BLaER1 treated with 17β-estradiol and CSF1 and Interleukin-3, amounts not matched to agents 10 nM and 100 nM (cell line): Measurements from ENCODE around the gene ALK.

Experiments
- H3K27ac ChIP-seq, 11 experiments: shearing (Covaris generic); formaldehyde crosslinking; 2 replicates each; pipeline ENCODE4 v1.8.1; 2022
- H3K27me3 ChIP-seq, 11 experiments: shearing (Covaris generic); formaldehyde crosslinking; 2 replicates each; pipeline ENCODE4 v1.8.1; 2022
- H3K36me3 ChIP-seq, 11 experiments: shearing (Covaris generic); formaldehyde crosslinking; 2 replicates each; pipeline ENCODE4 v1.8.1; 2022
- H3K4me1 ChIP-seq, 10 experiments: shearing (Covaris generic); formaldehyde crosslinking; 2 replicates each; pipeline ENCODE4 v1.8.1; 2022
- H3K4me2 ChIP-seq, 11 experiments: shearing (Covaris generic); formaldehyde crosslinking; 2 replicates each; pipeline ENCODE4 v1.8.1; 2022
- H3K4me3 ChIP-seq, 10 experiments: shearing (Covaris generic); formaldehyde crosslinking; 2 replicates each; pipeline ENCODE4 v1.8.1; 2022
- H3K9ac ChIP-seq, 11 experiments: shearing (Covaris generic); formaldehyde crosslinking; 2 replicates each; pipeline ENCODE4 v1.8.1; 2022
- H3K9me3 ChIP-seq, 11 experiments: shearing (Covaris generic); formaldehyde crosslinking; replicated peaks in 1 of 11; 2 replicates each; pipeline ENCODE4 v1.8.1; 2022
- H4K20me1 ChIP-seq, 11 experiments: shearing (Covaris generic); formaldehyde crosslinking; 2 replicates each; pipeline ENCODE4 v1.8.1; 2022
- Cebpa-rat ChIP-seq, 11 experiments: shearing (Covaris generic); IDR thresholded peaks; 2 replicates each; pipeline ENCODE4 v1.8.1; 2022

ALK gene

GRCh38 chr2:29558097-29558496, 363.3 kb downstream of the ALK start:
- Histone ChIP-seq H3K9ac (no peak overlapping the region), H3K4me1 (peaks cover 0 to 12% (median 0%) of the 10 kb centered on the region in 10 experiments; a peak in 5 of 20 replicates), H3K9me3 (peaks cover 0 to 6% (median 0%) of the 10 kb centered on the region in 11 experiments; a peak in 3 of 22 replicates), H3K27ac (no peak overlapping the region), H4K20me1 (no peaks in the 10 kb centered on the region), H3K27me3 (no peaks in the 10 kb centered on the region), H3K4me2 (no peak overlapping the region), H3K4me3 (no peak overlapping the region), H3K36me3 (no peaks in the 10 kb centered on the region)
- TF ChIP-seq Cebpa-rat (IDR thresholded peaks at IDR 0.05): no peak

- Histone ChIP-seq H4K20me1 (no peaks in the 10 kb centered on the region), H3K4me2 (no peak overlapping the region), H3K27ac (no peak overlapping the region), H3K9ac (no peak overlapping the region), H3K4me3 (no peak overlapping the region), H3K9me3 (peaks cover 0 to 6% (median 0%) of the 10 kb centered on the region in 11 experiments; a peak in 3 of 22 replicates), H3K27me3 (no peaks in the 10 kb centered on the region), H3K4me1 (peaks cover 0 to 12% (median 0%) of the 10 kb centered on the region in 10 experiments; a peak in 5 of 20 replicates), H3K36me3 (no peaks in the 10 kb centered on the region)
- no peak for TF ChIP-seq Cebpa-rat (IDR thresholded peaks at IDR 0.05)
Observed at GRCh38 chr2:29557268-29557667, 364.1 kb downstream of the ALK start.

- TF ChIP-seq Cebpa-rat (IDR thresholded peaks at IDR 0.05): no peak
- peaks cover 0 to 12% (median 4%) of the 10 kb centered on the region in 10 experiments; a peak in 7 of 20 replicates for H3K4me1 ChIP-seq
Observed at GRCh38 chr2:29549069-29549380, 372.4 kb downstream of the ALK start.

GRCh38 chr2:29544917-29545316, 376.5 kb downstream of the ALK start:
- no peak overlapping the region for H3K4me3 ChIP-seq
- H3K27me3 ChIP-seq: no peaks in the 10 kb centered on the region
- H4K20me1 ChIP-seq: no peaks in the 10 kb centered on the region
- peaks cover 0 to 12% (median 4%) of the 10 kb centered on the region in 10 experiments; a peak in 7 of 20 replicates for H3K4me1 ChIP-seq
- H3K36me3 ChIP-seq: no peaks in the 10 kb centered on the region
- no peak overlapping the region for H3K27ac ChIP-seq
- no peak for TF ChIP-seq Cebpa-rat (IDR thresholded peaks at IDR 0.05)
- H3K9ac ChIP-seq: no peak overlapping the region
- H3K9me3 ChIP-seq: no peaks in the 10 kb centered on the region
- H3K4me2 ChIP-seq: 0 out of 22 replicates have a peak overlapping the region, but pooled peaks of 1 of the 11 experiments have one; percentile 33

More at GRCh38 chr2:29549069-29549380, 372.4 kb downstream of the ALK start:
- no peak overlapping the region for H3K9ac ChIP-seq
- no peaks in the 10 kb centered on the region for H3K9me3 ChIP-seq
- H3K27me3 ChIP-seq: no peaks in the 10 kb centered on the region
- no peaks in the 10 kb centered on the region for H4K20me1 ChIP-seq
- no peak overlapping the region for H3K27ac ChIP-seq
- H3K36me3 ChIP-seq: no peaks in the 10 kb centered on the region
- no peak overlapping the region for H3K4me2 ChIP-seq
- H3K4me3 ChIP-seq: no peak overlapping the region

- Histone ChIP-seq H3K27ac (no peak overlapping the region), H3K9me3 (no peaks in the 10 kb centered on the region), H3K9ac (no peak overlapping the region), H4K20me1 (no peaks in the 10 kb centered on the region), H3K4me2 (no peak overlapping the region), H3K36me3 (no peaks in the 10 kb centered on the region), H3K27me3 (no peaks in the 10 kb centered on the region), H3K4me1 (peaks cover 0 to 12% (median 4%) of the 10 kb centered on the region in 10 experiments; a peak in 7 of 20 replicates), H3K4me3 (no peak overlapping the region)
- TF ChIP-seq Cebpa-rat (IDR thresholded peaks at IDR 0.05): no peak
Observed at GRCh38 chr2:29544031-29544430, 377.4 kb downstream of the ALK start.

- Histone ChIP-seq H3K9me3 (peaks cover 0 to 3% (median 0%) of the 10 kb centered on the region in 11 experiments; a peak in 1 of 22 replicates), H3K4me2 (no peak overlapping the region), H3K9ac (no peak overlapping the region), H3K4me1 (no peaks in the 10 kb centered on the region), H4K20me1 (no peaks in the 10 kb centered on the region), H3K27ac (no peak overlapping the region), H3K27me3 (no peaks in the 10 kb centered on the region), H3K36me3 (no peaks in the 10 kb centered on the region), H3K4me3 (no peak overlapping the region)
- TF ChIP-seq Cebpa-rat (IDR thresholded peaks at IDR 0.05): no peak
Observed at GRCh38 chr2:29535188-29535587, 386.2 kb downstream of the ALK start.

- Histone ChIP-seq H3K27me3 (no peaks in the 10 kb centered on the region), H3K4me3 (no peak overlapping the region), H3K36me3 (no peaks in the 10 kb centered on the region), H3K4me2 (no peak overlapping the region), H3K4me1 (peaks cover 11 to 19% (median 15%) of the 10 kb centered on the region in 10 experiments; a peak in 17 of 20 replicates), H3K9ac (no peak overlapping the region), H3K27ac (no peak overlapping the region), H3K9me3 (peaks cover 0 to 2% (median 0%) of the 10 kb centered on the region in 11 experiments; a peak in 1 of 22 replicates), H4K20me1 (no peaks in the 10 kb centered on the region)
- TF ChIP-seq Cebpa-rat (IDR thresholded peaks at IDR 0.05): no peak
Observed at GRCh38 chr2:29532436-29532835, 388.9 kb downstream of the ALK start.

GRCh38 chr2:29531626-29532025, 389.8 kb downstream of the ALK start:
- TF ChIP-seq Cebpa-rat (IDR thresholded peaks at IDR 0.05): no peak
- Histone ChIP-seq H3K27me3 (no peaks in the 10 kb centered on the region), H3K4me3 (no peak overlapping the region), H3K4me1 (peaks cover 11 to 21% (median 15%) of the 10 kb centered on the region in 10 experiments; a peak in 17 of 20 replicates), H3K9ac (no peak overlapping the region), H4K20me1 (no peaks in the 10 kb centered on the region), H3K27ac (no peak overlapping the region), H3K9me3 (no peaks in the 10 kb centered on the region), H3K4me2 (no peak overlapping the region), H3K36me3 (no peaks in the 10 kb centered on the region)

- no peaks in the 10 kb centered on the region for H3K27me3 ChIP-seq
- H3K4me2 ChIP-seq: no peak overlapping the region
- H3K4me1 ChIP-seq: peaks cover 11 to 21% (median 15%) of the 10 kb centered on the region in 10 experiments; a peak in 17 of 20 replicates
- H3K36me3 ChIP-seq: no peaks in the 10 kb centered on the region
- no peak overlapping the region for H3K27ac ChIP-seq
- no peaks in the 10 kb centered on the region for H4K20me1 ChIP-seq
- TF ChIP-seq Cebpa-rat (IDR thresholded peaks at IDR 0.05): no peak
- H3K9ac ChIP-seq: no peak overlapping the region
- H3K9me3 ChIP-seq: no peaks in the 10 kb centered on the region
- no peak overlapping the region for H3K4me3 ChIP-seq
Observed at GRCh38 chr2:29530281-29530680, 391.1 kb downstream of the ALK start.

GRCh38 chr2:29528891-29529520, 392.4 kb downstream of the ALK start:
- Histone ChIP-seq H3K36me3 (no peaks in the 10 kb centered on the region), H3K9me3 (no peaks in the 10 kb centered on the region), H4K20me1 (no peaks in the 10 kb centered on the region), H3K9ac (no peak overlapping the region), H3K4me3 (no peak overlapping the region), H3K4me2 (peak overlapping the region; percentile 19 to 56 (median 38); a peak in 19 of 22 replicates), H3K27ac (no peak overlapping the region), H3K27me3 (no peaks in the 10 kb centered on the region), H3K4me1 (peaks cover 11 to 21% (median 15%) of the 10 kb centered on the region in 10 experiments; a peak in 17 of 20 replicates)
- TF ChIP-seq Cebpa-rat (IDR thresholded peaks at IDR 0.05): no peak
